Activated T-cell treated with anti-CD3 and anti-CD28 coated beads for 48 hours (primary cell): ENCODE measurements around the gene SPPL2B.
A peak's percentile ranks its signal among the peaks of the same experiment; 100 is the strongest.
"Not testable (repeated sequence)": the region's sequence is repeated elsewhere in the genome, so short reads cannot be mapped to it uniquely, and the experiment has no call there.

Experiments used
- DNase-seq: peaks from one replicate; pipeline ENCODE4 v3.0.0-alpha.2; 2020; ENCODE audit warnings: low read depth

The SPPL2B gene, protein sequence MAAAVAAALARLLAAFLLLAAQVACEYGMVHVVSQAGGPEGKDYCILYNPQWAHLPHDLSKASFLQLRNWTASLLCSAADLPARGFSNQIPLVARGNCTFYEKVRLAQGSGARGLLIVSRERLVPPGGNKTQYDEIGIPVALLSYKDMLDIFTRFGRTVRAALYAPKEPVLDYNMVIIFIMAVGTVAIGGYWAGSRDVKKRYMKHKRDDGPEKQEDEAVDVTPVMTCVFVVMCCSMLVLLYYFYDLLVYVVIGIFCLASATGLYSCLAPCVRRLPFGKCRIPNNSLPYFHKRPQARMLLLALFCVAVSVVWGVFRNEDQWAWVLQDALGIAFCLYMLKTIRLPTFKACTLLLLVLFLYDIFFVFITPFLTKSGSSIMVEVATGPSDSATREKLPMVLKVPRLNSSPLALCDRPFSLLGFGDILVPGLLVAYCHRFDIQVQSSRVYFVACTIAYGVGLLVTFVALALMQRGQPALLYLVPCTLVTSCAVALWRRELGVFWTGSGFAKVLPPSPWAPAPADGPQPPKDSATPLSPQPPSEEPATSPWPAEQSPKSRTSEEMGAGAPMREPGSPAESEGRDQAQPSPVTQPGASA

DNA sequence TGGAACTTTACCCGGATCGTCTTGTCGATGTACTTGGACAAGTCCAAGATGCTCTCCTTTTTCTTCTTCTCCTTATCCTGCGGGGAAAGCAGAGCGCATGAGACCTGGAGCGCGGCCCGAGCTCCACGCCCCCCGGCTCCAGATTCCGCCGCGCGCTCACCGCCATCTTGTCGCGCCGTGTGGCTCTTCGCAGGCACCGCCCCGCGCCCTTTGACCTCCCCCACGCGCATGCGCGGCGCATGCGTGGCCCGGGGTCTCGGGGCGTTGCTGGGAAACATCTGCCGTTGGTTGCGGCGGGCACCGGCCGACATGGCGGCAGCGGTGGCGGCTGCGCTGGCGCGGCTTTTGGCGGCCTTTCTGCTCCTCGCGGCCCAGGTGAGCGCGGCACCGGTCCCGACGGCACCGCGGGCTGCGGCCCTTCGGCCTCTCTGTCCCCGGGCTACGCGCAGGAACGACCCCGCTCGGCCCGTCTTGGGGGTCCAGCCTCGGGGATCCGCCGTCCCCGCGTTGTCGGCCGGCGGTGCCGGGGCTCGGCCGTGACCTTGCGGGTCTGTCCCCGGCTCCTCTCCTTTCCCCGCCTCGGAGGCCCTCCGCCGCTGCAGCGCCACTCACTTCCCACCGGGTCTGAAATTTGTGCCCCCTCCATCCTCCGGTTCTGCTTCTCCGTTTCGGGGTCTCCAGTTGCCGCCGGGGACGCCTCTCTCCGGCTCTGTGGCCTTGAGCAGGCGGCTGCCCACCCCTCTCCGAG lies at the start of gene SPPL2B, which contains the start of gene LSM7:
TSS of gene SPPL2B (plus strand) at position 284 of the 748 bp plus-strand sequence. CDS start at position 310, 26 bp downstream.
TSS of gene LSM7 (minus strand) at position 186 of the 748 bp plus-strand sequence. CDS start at position 166, 20 bp downstream.
- peak; percentile 92 for DNase-seq

DNA sequence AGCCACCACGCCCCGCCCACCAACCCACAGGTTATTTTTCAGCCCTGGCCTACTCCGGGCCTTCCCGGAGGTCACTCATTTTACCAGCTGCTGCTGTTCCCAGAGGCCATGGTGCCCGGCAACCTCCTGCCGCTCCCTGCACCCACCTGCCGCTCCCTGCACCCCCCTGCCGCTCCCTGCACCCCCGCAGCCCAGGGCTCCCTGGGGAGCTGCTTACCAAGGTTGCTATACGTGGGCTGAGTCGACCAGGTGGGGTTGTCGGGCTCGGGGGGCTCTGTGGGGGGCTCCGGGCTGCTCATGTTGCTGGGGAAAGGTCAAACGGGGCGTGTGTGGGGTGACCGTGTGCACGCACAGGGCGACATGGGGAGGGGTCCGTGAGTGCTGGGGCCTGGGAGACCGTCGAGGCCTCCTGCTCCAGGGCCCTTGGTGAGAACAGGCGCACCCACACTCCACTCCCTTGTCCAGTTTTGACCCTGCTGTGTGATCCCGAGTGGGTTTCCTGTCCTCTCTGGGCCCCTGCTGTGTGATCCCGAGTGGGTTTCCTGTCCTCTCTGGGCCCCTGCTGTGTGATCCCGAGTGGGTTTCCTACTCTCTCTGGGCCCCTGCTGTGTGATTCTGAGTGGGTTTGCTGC lies 47.7 kb upstream of the SPPL2B start:
- no peak for DNase-seq

DNA sequence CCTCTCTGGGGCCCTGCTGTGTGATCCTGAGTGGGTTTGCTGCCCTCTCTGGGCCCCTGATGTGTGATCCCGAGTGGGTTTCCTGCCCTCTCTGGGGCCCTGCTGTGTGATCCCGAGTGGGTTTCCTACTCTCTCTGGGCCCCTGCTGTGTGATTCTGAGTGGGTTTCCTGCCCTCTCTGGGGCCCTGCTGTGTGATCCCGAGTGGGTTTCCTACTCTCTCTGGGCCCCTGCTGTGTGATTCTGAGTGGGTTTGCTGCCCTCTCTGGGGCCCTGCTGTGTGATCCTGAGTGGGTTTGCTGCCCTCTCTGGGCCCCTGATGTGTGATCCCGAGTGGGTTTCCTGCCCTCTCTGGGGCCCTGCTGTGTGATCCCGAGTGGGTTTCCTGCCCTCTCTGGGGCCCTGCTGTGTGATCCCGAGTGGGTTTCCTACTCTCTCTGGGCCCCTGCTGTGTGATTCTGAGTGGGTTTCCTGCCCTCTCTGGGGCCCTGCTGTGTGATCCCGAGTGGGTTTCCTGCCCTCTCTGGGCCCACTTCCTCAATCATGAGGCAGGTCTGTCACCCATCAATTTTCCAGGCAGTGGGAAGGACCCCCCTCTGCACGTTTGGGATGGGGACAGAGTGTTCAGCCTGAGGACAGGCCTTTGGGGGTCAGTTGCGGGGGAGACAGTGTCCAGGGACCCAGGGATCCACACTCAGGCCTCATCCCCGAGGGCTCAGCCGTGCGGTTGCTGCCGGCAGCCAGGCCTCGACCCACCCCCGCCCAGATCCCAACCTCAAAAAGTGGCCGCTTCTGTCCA lies 47.0 kb upstream of the SPPL2B start:
- DNase-seq, result not testable (repeated sequence)

DNA sequence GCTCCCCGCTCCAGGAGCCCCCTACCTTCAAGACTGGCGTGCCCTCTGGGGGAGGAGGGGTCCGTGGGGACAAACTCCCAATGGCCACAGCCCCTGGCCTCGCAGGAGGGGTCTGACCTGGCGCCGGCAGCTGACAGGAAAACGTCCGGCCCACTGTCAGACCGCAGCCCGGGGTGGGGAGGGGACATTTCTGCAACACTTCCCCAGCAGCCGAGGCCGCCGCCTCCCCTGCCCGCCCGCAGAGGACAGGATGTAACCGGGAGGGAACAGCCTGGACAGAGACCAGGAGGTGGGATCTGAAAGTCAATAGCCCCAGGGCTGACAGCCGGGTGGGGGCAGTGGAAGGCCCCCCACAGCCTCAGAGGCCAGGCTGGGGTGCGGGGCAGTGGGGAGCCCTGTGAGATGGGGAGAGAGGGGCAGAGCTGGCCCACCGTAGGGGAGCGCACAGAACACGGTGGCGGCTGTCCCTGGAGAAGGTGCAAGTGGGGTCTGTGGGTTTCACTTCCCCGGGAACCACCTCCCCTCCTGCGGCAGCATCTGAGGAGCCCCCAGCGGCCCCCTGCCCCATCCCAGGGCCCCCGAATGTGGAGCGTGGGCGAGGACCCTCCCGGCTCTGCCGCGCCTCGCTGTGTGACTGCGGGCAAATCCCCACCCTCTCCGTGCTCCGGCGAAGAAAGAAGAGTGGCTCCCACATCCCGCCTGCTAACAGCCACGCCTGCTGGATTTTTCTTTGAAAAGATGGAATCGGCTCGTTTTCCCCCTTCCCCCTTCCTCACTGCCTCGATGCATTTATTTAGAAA lies 46.2 kb upstream of the SPPL2B start, which contains the start of gene PEAK3:
TSS of gene PEAK3 (minus strand) at position 114 of the 800 bp plus-strand sequence. CDS start 1,244 bp downstream, outside the sequence.
- DNase-seq, result no peak

DNA sequence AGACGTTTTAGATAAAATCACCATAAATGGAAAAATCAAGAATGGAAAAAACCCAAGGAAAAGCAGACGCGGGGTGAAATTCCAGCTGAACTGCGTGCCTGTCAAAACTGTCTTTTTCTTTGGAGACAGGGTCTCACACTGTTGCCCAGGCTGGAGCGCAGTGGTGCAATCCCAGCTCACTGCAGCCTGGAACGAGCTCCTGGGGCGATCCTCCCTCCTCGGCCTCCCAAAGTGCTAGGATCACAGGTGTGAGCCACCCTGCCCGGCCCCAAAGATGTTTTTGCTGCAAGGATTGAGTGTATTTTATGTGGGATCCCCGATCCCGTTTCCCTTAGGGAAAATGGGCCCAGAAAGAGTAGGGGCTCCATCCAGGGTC lies 45.6 kb upstream of the SPPL2B start:
- no peak for DNase-seq

DNA sequence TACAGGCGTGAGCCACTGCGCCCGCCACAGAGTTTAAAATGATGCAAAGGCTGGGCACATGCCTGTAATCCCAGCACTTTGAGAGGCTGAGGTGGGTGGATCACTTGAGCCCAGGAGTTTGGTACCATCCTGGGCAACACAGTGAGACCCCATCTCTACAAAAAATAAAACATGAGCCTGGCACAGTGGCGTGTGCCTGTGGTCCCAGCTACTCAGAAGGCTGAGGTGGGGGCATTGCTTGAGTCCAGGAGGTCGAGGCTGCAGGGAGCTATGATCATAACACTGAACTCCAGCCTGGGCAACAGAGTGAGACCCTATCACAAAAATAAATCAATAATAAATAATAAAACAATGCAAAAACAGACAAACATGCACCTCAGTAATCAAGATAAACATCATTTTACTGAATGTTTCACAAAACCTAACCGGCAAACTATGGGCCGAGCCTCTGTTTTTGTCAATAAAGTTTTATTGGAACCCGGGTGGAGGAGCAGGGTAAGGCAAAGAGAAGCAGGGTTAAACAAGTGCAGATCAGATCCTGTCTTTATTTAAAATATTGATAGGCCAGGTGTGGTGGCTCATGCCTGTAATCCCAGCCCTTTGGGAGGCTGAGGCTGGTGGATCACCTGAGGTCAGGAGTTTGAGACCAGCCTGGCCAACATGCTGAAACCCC lies 44.5 kb upstream of the SPPL2B start:
- DNase-seq, result no peak

DNA sequence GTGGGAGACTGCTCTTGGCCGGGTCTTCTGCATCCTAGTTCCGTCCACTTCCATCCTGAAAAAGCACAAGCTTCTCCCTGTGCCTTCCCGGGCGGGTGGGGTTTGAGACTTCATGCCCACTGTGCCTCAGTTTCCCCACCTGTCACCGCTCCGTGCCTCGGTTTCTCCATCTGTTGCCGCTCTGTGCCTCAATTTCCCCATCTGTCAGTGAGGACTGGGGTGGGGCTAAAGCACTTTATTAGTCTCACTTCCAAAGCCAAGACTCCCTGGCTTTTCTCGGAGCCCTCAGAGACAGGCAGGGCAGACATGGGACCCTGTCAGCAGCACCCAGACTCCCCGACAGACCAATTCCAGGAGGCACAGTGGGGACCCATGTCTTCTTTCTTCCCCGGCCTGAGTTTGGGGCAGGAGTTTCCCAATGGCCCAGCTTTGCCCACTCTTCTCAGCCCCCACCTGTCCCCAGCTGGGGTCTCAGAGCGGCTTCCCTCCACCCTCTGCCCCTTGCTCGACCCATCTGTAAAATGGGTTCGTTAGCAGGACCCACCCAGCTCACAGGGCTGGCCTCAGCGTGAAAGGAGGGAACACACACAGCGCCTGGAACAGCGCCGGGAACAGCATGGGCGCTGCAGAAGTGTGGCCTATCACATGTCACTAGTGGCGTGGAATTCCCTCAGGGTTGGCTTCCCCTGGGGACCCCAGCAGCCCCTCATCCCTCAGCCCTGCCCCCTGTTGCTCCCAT lies 41.9 kb upstream of the SPPL2B start:
- DNase-seq, result no peak

DNA sequence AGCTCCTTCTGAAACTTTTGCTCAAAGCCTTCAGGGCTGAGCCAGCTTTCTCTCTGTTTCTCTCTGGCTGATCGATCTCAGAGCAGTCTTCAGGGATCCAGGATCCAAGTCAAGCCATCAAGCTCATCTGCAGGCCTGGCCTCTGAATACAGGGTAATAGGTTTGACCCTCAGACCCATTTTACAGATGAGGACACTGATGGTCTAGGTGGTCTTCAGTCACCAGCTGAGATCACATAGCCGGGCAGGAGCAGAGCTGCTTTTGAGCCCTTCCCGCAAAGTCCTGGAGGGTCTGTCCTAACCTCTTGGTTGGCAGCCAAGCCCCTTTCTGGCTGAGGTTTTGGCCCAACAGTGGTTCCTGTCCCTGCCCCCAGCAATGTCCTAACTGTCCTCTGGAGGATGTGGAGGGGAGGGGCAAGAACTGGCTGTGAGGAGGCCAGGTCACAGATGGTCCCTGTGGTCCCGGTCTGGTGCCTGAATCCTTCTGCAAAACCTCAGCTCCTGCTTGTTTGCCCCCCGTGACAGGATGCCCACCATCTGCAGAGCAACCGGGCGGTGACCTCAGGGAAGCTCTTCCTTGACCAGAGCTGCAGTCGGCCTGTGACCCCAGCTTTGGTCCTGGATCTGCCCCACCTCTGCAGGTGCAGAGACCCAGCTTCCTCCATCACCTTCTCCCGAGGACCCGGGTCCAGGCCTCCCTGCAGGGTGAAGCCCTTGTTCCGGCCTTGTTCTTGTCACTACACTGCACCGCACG lies 40.7 kb upstream of the SPPL2B start:
- DNase-seq, result no peak

DNA sequence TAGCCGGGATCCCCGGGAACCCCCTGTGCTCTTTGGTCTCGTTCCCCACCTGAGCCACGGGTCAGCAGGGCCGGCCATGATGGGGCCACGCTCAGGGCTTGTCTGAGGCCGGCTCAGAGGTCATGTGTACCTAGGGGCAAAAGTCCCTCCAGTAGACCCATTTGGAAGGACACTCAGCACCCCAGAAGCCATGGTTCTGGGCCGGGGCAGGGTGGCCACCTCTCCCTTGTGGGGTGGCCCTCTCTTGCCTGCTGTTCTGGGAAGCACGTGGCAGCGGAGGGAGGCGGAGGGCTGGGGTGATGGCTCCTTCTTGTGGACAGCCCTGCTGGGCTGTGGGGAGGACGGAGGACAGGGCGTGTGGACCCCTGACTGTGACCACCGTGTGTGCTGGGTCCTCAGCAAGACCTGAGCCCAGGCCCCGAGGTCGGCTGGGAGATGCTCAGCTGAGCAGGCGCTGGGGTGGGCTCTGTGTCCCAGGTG lies 40.1 kb upstream of the SPPL2B start:
- DNase-seq, result no peak

DNA sequence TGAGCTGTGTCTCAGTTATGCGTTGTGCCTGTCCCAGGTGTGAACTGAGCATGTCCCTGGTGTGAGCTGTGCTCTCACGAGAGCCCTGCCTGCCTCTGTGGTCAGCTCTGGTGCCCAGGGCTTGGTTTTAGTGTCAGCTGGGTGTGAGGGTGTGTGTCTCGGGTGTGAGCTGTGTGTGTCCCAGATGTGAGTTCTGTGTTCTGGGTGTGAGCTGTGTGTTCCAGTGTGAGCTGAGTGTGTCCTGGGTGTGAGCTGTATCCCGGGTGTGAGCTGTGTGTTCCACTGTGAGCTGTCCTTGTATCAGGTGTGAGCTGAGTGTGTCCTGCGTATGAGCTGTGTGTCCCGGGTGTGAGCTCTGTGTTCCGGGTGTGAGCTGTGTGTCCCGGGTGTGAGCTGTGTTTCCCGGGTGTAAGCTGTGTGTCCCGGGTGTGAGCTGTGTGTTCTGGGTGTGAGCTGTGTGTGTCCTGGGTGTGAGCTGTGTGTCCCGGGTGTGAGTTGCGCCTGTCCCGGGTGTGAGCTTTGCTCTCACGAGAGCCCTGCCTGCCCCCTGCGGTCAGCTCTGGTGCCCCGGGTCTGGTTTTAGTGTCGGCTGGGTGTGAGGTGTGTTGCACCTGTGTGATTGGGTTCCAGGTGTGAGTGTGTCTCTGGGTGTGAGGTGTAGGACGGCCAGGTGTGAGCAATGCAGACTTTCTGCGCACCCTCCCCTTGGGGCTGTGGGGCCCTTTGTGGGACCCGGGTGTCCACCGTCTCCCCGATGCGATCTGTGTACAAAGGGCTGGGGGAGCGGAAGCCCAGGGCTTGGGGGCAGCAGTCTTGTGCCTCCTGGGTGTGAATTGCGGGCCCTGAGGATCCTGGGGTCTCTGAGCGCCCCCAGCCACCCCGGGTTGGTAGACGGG lies 39.4 kb upstream of the SPPL2B start:
- DNase-seq, result no peak

DNA sequence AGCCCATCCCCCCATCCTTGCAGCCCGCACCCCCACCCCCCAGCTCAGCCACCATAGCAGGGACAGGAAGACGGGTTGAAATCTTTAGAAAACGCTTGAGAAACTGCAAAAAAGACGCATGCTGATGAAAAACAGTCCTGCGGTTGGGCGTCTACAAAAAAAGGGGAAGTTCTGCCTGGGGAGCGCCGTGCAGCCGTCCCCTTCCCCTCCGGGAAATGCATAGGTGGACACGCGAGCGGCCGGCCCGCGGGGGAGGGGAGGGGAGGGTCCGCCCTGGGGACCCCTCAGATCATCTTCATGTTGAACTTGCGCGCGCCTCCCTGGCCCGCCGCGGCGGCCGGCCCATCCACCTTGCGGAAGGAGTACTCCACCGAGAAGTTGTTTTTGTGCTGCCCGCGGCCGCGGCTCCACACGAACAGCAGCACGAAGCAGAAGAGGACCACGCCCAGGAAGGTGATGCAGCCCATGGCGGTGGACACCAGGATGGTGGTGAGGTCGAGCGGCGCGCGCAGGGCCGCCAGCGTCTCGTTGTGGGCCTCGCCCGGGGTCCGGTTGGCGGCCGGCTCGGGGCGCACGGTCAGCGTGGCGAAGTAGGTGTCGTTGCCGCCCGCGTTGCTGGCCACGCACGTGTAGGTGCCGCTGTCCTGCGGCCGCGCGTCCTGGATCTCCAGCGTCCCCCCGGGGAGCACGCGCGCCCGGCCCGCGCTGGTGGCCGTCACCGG lies 38.6 kb upstream of the SPPL2B start:
- DNase-seq, result no peak

DNA sequence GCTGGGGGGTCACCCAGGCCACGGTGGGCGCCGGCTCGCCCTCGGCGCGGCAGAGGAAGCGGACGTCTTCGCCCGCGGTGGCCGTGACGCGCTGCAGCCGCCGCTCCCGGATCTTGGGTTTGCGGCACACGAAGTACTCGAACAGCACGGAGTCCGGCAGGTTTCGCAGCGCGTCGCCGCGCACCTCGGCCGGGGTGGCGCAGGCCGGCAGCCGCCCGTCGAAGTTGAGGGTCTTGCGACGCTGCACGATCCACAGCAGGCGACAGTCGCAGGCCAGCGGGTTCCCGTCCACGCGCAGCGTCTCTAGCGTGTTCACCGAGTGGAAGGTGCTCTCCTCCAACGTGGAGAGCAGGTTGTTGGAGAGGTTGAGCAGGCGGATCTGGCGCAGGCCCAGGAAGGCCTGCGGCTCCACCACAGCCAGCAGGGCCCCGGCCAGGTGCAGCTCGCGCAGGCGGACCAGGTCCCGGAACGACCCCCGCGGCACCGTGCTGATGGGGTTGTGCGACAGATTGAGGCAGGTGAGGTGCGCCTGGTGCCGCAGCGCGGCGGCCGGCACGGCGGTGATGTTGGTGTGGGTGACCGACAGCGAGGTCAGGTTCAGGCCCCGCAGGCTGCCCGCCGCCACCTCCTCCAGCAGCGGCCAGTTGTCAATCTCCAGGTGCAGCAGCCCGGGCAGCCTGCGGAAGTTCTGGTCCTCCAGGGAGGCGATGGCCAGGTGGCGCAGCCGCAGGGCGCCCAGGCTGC lies 37.9 kb upstream of the SPPL2B start:
- no peak for DNase-seq

DNA sequence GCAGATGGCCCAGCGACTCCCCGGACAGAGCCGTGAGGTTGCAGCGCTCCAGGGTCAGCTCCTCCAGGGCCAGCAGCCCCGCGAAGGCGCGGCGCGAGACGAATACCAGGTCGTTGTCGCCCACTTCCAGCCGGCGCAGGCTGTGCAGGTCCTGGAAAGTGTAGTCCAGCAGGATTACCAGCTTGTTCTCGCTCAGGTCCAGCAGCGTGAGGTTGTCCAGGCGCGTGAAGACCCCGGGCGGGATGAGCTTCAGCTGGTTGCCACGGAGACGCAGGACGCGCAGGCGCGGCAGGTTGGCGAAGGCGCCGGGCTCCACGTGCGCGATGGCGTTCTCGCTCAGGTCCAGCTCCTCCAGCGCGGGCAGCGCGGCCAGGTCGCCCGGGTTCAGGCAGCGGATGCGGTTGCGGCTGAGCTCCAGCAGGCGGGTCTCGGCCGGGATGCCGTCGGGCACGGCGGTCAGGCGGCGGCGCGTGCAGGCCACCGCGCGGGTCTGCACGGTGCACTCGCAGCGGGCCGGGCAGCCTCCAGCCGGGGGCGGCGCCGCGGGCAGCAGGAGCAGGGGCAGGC lies 37.2 kb upstream of the SPPL2B start:
- DNase-seq, result no peak

DNA sequence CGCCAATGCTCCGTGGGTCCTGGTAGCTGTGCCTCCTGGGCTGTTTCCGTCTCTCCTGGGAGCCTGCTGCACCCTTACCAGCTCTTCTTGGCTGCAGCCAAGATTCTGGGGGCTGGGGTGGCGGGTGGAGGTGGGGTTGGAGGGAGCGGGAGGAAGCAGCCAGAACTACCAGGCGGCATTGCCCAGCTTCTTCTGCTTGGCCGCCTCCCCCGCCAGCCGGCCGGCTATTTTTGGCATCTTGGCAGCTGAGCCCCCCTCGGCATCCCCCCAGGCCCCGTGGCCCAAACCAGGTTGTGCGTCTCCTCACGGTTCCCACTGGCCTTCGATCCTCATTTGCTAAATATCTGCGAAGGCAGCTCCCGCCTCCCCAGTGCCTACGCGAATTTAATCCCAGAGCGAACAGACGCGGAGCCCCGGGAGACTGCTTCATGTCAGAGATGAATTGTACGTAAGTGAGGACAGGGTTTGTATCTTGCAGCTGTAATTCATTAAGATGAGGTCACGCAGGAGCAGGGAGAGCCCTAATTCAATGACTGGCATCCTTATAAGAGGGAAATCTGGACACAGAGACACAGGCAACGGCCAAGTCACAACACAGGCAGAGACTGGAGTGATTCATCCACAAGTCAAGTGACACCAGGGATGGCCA lies 33.7 kb upstream of the SPPL2B start:
- no peak for DNase-seq

DNA sequence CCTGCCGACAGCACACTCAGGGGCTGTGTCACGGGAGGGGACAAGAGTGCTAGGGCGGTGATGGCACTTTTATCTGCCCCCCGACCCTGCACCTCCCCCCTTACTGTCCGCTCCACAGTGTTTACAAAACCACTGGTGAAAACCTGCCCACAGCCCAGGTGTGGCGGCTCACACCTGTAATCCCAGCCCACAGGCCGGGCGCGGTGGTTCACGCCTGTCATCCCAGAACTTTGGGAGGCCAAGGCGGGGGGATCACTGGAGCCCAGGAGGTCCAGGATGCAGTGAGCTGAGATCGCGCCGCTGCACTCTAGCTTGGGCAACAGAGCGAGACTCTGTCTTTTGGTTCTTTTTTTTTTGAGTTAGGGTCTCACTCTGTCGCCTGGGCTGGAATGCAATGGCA lies 32.3 kb upstream of the SPPL2B start:
- no peak for DNase-seq
